Activated CD4-positive, alpha-beta T cell treated with anti-CD3 and anti-CD28 coated beads, Interleukin-2, amount 50 U/mL, for 24 hours (primary cell): ENCODE results near the gene DCLK3.

Experiments used
- DNase-seq, 2 donors: peaks; one replicate each; pipeline ENCODE4 v3.0.0-alpha.2; 2020; ENCODE audit warnings: low read depth in 1 of 2, low spot score in 1 of 2

Gene DCLK3

DNA sequence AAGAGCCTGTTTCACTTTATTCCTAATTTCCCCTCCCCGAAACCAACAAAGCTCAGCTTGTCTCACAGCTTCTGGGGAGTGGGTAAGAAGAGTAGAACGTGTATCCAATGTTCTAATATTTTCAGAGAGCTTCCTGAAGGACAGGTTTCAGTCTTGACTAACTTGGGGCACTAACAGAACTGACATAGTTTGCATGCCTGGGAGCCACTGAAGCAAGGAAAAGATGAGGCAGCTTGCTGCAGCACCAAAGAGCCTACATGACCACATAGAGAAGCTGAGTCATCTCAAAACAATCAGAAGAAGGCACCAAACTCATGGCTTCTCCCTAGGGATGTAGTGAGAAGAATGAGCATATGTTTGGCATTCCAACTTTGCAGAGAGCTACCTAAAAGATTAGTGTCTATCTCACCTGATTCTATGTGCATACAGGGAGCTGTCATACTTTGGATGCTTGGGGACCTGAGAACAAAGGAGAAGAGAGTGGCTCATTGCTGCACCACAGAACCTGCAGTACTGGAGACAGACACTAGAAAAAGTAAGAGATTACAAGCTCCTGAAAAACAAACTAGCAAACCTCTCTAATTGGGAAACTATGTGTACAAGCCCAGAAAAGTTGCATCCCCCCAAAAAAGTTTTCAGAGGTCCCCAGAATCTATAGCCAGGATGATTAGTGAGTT is 86.9 kb downstream of the DCLK3 start:
- no peak for DNase-seq

DNA sequence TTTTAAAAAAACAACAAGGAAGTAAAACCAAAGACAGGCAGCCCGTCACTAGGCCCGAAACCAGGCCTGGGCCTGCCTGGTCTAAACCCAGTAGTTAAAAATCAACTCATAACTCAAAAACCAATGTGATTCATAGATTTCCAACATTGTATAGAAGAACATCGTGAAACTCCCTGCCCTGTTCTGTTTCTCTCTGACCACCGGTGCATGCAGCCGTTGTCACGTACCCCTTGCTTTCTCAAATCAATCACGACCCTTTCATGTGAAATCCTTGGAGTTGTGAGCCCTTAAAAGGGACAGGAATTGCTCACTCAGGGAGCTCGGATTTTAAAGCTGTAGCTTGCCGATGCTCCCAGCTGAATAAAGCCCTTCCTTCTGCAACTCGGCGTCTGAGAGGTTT is 89.5 kb downstream of the DCLK3 start:
- no peak for DNase-seq

DNA sequence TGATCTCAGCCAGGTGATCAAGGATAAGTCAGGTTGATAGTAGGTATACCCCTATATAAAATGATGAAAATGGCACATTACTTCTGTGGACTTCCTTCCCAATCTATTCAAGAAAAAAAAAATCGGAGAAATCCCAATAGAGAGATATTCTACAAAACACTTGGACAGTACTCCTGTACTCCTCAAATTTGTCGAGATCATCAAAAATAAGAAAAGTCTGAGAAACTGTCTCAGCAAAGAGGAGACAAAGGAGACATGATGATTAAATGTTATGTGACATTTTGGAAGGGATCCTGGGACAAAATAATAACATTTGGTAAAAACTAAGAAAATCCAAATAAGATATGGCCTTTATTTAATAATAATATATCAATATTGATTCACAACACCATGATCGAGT is 94.6 kb downstream of the DCLK3 start:
- DNase-seq: no peak

DNA sequence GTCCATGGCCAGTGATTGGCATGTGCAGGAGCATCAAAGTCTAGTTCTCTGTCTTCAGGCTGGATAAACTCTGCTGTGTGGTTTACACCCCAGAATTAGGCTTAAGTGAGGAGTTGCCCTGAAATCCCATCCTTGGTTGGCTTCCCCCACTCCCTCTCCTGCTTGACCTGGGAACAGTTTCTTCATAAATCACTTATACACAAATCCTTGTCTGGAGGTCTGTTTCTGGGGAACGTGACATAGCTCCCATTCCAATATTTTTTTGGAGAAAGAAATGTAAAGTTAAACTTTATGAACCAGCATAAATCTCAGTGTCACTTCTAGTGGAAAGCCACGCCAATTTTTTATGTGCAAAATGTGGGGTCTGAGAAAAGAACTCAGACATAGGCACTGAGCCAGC is 98.2 kb downstream of the DCLK3 start:
- DNase-seq: no peak

DNA sequence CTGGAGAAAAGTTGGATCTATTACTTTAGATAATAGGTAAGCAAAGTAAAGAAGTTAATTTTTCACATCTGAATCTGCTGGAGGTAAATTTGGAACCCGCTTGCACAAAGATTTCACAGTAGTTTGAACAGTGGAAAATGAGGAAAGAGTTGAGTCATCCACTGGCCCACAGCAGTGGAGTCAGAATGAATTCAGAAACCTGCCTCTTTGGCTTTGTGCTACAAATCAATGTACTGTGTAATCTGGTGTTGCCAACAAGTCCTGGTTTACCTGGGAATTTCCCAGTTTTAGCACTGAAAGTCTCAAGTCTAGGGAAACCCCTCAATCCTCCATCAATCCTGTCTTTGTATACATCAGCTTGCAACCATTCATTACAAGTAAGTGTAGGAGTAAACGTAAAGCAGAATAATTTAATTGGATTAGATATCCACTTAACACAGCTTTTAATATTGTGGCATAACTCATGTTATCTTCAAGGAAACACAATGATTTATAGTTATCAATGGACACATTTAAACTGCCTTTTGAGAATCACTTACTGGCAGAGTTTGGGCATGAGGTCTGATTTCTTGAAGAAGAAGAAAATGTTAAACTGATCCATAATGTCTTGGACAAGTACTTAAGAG is 100.6 kb downstream of the DCLK3 start:
- no peak for DNase-seq

DNA sequence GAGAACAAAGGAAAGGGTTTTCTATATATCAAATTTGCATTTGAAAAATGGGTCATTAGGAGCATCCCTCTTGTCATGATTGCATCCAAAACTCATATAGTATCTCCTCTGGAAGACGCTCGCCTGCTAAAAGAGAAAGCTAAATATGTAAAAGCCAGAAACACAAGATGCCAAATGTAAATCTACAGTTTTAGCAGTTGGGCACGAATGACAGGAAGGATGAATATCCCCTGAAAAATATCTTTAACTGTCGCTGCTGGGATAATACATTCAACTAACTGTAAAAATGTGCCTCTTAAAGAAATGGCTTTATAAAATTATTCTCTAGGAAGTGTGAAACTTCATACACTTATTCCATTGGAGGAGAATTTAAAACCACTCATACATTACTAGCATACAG is 101.7 kb downstream of the DCLK3 start:
- no peak for DNase-seq
